ENCODE measurements around the gene LRBA.

LRBA gene

GRCh38 chr4:150242820-150243458 lies 772.1 kb downstream of the LRBA start:
- DNase-seq (ENCODE audit: low read depth) = no peak

GRCh38 chr4:150240011-150240410 lies 775.1 kb downstream of the LRBA start:
- no peak for DNase-seq (ENCODE audit: low read depth)

- no peak for DNase-seq (ENCODE audit: low read depth)
Measured at GRCh38 chr4:150238591-150238990, 776.5 kb downstream of the LRBA start.

GRCh38 chr4:150237110-150237872 lies 777.8 kb downstream of the LRBA start:
- DNase-seq (ENCODE audit: low read depth) = no peak

- no peak for DNase-seq (ENCODE audit: low read depth)
Measured at GRCh38 chr4:150236626-150237025, 778.5 kb downstream of the LRBA start.

GRCh38 chr4:150235808-150236271 lies 779.2 kb downstream of the LRBA start:
- DNase-seq (ENCODE audit: low read depth) = no peak

GRCh38 chr4:150235317-150235716 lies 779.8 kb downstream of the LRBA start:
- DNase-seq (ENCODE audit: low read depth) = no peak

GRCh38 chr4:150234246-150234645 lies 780.8 kb downstream of the LRBA start:
- no peak for DNase-seq (ENCODE audit: low read depth)

GRCh38 chr4:150232029-150232428 lies 783.1 kb downstream of the LRBA start:
- DNase-seq (ENCODE audit: low read depth) = no peak

GRCh38 chr4:150231107-150231770 lies 783.8 kb downstream of the LRBA start:
- no peak for DNase-seq (ENCODE audit: low read depth)

GRCh38 chr4:150230561-150230960 lies 784.5 kb downstream of the LRBA start:
- no peak for DNase-seq (ENCODE audit: low read depth)

- DNase-seq (ENCODE audit: low read depth) = no peak
Measured at GRCh38 chr4:150229520-150229919, 785.6 kb downstream of the LRBA start.

- no peak for DNase-seq (ENCODE audit: low read depth)
Measured at GRCh38 chr4:150224896-150225591, 790.0 kb downstream of the LRBA start.

GRCh38 chr4:150219841-150220240 lies 795.2 kb downstream of the LRBA start:
- DNase-seq (ENCODE audit: low read depth) = no peak

GRCh38 chr4:150218447-150218846 lies 796.6 kb downstream of the LRBA start:
- DNase-seq (ENCODE audit: low read depth) = no peak

- no peak for DNase-seq (ENCODE audit: low read depth)
Measured at GRCh38 chr4:150217808-150218207, 797.3 kb downstream of the LRBA start.

GRCh38 chr4:150217192-150217591 lies 797.9 kb downstream of the LRBA start:
- DNase-seq (ENCODE audit: low read depth) = no peak

- no peak for DNase-seq (ENCODE audit: low read depth)
Measured at GRCh38 chr4:150216726-150217125, 798.4 kb downstream of the LRBA start.

- no peak for DNase-seq (ENCODE audit: low read depth)
Measured at GRCh38 chr4:150215601-150216000, 799.5 kb downstream of the LRBA start.
